HG02973 (cell line): Measurements from ENCODE around the gene WNT7B.

Experiments
- ATAC-seq: cut with Tn5 transposase; IDR thresholded peaks from one replicate; pipeline ENCODE4 v1.9.1; 2021; ENCODE audit warnings: moderate library complexity; ENCODE audit not compliant: unreplicated experiment

WNT7B gene

GRCh38 chr22:45914309-45914708, 62.7 kb downstream of the WNT7B start:
- ATAC-seq, result no peak

- ATAC-seq, result no peak
Measured at GRCh38 chr22:45912910-45913309, 64.1 kb downstream of the WNT7B start.

GRCh38 chr22:45911601-45912271, 65.2 kb downstream of the WNT7B start:
- no peak for ATAC-seq

GRCh38 chr22:45910928-45911467, 66.0 kb downstream of the WNT7B start:
- ATAC-seq, result no peak

GRCh38 chr22:45908961-45909360, 68.0 kb downstream of the WNT7B start:
- no peak for ATAC-seq

GRCh38 chr22:45907996-45908395, 69.0 kb downstream of the WNT7B start:
- ATAC-seq, result no peak

- ATAC-seq, result no peak
Measured at GRCh38 chr22:45907378-45907777, 69.6 kb downstream of the WNT7B start.

GRCh38 chr22:45906946-45907345, 70.0 kb downstream of the WNT7B start:
- ATAC-seq, result no peak

- no peak for ATAC-seq
Measured at GRCh38 chr22:45905924-45906865, 70.8 kb downstream of the WNT7B start.

GRCh38 chr22:45905326-45905923, 71.5 kb downstream of the WNT7B start:
- ATAC-seq, result no peak

- ATAC-seq, result no peak
Measured at GRCh38 chr22:45904236-45904635, 72.7 kb downstream of the WNT7B start.

- no peak for ATAC-seq
Measured at GRCh38 chr22:45903355-45904135, 73.4 kb downstream of the WNT7B start.

GRCh38 chr22:45897736-45898135, 79.2 kb downstream of the WNT7B start:
- no peak for ATAC-seq

GRCh38 chr22:45896964-45897538, 79.9 kb downstream of the WNT7B start:
- ATAC-seq, result no peak

GRCh38 chr22:45896153-45896951, 80.6 kb downstream of the WNT7B start:
- no peak for ATAC-seq

- ATAC-seq, result no peak
Measured at GRCh38 chr22:45895436-45896152, 81.4 kb downstream of the WNT7B start.

GRCh38 chr22:45893516-45893915, 83.4 kb downstream of the WNT7B start:
- ATAC-seq, result no peak

- ATAC-seq, result no peak
Measured at GRCh38 chr22:45892681-45893461, 84.1 kb downstream of the WNT7B start.
